ENCODE results near the gene GALNT18.

Gene GALNT18

DNA sequence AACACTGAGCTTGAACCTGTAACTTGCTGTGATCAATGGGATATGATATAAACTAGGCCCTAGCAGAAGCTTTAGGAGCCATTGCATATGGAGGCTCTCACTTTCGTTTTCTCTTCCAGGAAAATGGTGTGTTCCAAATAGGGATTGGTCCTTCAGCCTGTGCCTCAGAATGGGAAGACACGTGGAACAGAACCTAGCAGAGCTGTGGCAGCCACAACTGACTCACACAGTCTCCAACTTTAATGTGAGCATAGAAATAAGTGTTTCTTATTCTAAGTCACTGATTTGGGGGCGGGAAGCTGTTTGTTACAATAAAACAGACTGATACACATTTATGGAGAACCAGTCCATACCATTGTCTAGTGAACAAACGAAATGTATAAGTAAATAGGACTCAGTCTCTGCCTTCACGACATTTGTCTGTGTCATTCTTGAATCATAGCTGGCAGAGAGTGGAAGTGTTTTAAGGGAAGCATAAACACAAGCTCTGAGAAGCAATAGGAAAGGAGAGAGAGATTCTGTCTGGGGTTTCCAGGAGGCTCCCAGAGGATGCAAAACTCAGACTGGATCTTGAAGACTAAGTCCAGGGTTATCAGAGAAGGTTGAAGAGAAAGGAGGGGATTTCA lies 97.3 kb downstream of the GALNT18 start:
- DNase-seq: no peak

DNA sequence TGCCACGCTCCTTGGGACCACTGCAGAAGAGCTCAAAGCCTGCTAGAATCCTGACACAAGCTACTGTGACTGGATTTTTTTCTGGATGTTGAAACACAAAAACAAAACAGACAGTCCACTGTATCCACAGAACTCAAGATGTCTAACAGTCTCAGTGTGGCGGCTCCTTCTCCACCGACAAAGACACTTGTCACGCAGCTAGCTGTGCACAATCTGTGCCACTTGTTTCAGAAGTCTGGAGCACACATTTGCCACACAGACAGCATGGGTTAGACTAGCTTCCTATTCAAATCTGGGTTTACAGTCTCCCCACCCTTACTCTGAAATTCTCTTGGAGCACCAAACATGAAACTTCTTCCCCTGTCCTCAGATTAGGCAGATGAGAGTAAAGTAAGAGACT lies 99.2 kb downstream of the GALNT18 start:
- DNase-seq: no peak

DNA sequence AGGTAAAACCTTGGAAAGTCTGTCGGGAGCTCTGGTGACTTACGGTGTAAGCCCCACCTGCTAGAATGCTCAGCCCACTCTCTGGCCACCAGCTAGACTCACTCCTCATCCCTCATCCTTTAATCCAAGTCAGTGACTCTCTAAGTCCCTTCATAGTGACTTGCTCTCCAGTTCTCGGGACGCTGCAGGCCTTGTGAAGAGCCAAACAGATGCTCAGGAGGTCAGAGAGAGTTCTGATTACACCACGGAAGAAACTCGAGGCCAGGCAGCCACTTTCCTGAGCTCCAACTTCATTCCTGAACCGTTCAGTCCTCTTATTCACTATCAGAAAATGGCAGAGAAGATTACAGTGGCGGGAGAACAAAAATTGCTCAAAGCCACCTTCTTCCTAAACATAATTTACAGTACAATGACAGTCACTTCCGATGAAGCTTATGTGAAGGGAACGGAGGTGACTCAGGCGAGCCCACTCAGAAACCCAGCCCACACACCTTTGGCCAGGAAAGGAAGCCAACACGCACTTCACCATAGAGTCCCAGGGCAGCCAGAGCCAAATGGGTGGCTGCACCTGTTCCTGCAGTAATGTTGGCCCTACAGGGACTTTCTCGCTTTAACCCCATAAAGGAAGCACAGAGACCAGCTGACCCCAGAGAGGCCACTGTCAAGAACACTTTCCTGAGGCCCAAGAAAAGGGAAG lies 100.4 kb downstream of the GALNT18 start:
- no peak for DNase-seq

DNA sequence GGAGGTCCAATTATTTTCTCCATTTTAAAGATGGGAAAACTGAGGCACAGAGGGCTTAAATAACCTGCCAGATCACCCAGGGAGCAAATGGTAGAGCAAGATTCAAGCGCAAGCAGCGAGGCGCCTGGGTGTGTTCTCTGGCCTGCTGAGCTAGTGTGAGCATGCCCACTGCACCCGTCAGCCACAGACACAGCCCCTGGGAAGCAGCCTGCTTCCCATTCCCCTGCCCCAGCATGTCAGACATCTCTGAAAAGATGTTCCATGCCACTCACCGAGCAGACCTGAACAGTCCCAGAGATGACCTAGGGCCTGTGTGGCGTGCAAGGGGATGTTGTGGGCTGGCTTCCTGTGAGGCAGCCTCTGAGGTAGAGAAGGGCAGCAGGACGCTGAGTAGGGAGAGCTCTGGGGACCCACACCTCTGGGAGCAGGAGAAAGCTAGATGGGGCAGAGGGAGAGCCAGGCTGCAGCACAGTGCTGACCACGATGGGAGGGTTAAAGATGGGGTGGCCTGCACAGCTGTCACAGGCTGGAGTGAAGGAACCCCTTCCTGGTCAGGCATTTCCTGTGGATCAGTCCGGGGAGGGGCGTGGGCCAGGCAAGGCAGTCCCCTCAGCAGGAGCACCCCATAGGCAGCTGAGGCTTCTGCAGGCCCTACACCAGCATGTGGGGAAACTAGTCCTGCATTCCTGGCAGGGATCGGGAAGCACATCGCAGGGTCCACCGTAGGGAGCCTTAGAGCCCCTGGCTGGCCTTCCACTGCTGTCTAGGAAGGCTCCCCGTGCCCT lies 101.4 kb downstream of the GALNT18 start:
- DNase-seq: no peak

DNA sequence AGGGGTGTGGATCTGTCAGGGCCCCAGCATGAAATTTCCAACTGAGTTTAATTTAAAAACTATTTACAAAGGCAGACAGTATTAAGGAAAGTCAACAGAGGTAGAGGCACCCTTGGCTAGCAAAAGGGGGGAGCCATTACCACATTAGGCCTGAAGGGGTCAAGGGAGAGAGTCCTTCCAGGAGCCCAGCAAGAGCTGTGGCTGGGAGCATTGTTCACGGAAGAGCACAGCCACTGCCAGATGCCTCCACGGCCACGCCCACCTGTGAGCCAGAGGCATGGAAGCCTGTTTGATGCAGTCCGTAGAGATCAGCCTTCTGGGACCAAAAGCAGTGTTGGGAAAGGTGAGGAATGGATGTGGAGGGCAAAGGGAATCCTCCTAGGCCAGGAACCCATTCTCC lies 102.6 kb downstream of the GALNT18 start:
- DNase-seq: no peak

- DNase-seq: no peak
Measured at GRCh38 chr11:11514246-11514645, 107.6 kb downstream of the GALNT18 start.

DNA sequence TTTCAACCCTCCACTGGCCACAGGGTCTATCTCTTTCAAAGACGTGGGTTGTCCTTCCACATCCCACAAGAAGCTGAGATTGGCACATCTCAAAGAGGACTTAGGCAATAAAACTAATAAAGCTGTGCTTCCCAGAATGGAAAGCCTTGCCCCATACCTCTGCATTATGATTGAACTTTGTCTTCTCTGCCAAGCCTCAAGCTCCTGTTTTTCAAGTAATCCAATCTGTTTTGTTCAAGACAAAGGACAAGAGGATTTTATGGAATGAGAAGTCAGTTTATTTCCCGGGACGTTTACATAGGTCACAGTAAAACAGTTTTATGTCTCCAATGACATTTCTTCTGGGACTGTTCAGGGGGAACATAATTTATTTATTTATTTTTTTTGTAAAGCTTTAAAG lies 108.4 kb downstream of the GALNT18 start:
- no peak for DNase-seq

- DNase-seq: no peak
Measured at GRCh38 chr11:11512929-11513328, 108.9 kb downstream of the GALNT18 start.

GRCh38 chr11:11512502-11512901 lies 109.3 kb downstream of the GALNT18 start:
- no peak for DNase-seq

DNA sequence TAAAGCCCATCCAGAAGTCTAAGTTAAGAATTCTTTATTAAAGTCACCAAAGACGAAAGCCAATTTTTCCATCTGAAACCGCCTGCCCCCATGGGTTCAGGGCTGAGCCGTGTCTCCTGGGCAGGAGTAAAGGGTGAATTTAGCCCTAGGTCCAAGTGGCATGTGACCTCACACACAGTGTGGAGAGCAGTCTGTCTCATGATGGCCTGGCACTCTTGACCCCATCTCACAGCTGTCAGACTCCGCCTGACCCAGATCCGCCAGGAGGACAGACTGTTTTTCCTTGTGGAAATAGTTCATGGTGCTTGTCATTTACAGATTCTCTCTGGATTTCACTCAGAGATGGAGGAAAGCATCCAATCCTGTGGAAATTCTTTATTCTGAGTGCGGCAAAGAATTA lies 109.7 kb downstream of the GALNT18 start:
- no peak for DNase-seq

DNA sequence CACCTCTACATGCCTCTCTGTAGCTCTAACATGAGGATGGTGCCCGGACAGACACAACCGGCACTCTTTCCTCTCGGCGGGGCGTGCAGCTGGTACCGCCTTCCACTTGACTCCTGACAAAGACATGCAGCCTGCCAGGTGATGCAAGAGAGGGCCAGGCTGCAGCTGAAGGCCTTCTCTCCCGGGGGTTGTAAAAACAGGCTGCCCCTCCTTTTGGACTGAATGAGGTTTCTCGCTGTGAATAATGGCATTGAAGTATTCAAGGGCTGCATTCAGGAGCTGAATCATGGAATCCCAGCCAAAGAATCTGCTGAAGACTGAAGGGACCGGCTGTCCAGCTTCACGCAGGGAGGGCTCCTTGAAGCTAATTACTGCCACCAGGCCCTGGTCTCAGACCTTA lies 110.9 kb downstream of the GALNT18 start:
- no peak for DNase-seq

DNA sequence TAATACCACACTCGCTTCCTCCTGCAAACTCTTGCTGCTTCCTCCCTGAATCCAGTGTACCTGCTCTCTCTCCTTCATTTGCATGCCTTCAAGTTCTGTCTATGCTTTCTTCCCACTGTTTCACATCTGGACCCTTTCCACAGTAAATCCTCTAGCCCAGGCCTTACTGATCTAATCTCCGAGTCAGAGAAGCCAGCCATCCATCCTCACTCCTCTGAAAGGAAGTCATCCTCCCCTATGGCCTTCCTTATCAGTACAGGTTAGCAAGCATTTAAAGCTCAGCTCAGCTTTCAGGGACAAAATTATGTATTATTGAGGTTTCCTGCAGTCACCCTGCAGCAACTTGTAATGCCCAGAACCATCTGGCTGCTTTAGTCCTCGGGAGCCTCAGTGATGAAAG lies 116.1 kb downstream of the GALNT18 start:
- DNase-seq: no peak

GRCh38 chr11:11505190-11505589 lies 116.6 kb downstream of the GALNT18 start:
- no peak for DNase-seq

DNA sequence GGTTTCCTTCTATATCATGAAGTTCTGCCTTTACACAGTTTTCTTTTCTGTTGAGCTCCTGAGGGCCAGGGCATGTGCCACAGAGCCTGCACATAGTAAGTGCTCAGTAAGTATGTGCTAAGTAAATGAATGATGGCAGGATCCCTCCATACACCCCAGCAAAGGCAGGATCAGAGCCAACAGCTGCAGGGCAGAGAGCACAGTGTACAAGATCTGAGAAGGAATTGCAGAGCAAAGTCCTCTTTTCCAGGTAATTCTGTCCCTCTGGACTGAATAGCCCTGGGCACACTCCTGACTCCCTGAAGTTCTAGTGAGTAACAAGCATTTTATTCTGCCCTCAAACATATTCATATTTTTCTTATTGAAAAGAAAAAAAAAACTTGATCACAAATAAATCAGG lies 117.7 kb downstream of the GALNT18 start:
- DNase-seq: no peak

GRCh38 chr11:11502263-11502861 lies 119.4 kb downstream of the GALNT18 start:
- no peak for DNase-seq

DNA sequence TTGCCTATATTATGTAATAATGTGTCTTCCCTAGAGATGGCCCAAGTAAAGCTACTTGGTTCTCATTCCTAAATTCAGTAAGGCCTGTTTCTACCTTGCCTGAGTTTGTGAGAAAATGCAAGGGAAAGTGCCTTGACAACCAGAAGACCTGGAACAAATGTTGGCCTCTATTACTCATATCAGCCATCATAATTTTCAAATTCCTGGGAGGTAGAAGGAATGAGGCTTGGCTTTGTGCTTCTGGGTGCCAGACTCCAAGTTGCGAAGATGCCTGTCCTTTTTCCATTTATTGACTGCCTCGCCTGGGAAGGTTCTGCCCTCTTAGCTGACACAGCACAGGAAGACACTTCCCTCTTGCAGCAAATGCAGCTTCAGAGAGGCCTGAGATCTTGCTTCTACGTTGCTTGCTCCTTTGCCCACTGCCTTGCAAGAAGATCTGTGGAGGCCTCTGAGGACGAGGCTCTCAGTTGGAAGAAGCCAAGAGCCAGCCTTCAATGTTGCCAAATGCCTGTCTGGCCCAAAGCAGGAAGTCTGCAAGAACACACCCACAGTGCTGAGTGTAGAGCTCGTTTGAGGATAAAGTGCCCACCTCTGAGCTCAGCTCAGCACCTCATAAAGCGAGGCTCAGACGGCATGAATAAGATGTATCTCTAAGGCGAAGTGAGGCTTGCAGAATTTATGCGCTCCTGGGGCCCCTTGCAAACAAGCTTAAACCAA lies 120.1 kb downstream of the GALNT18 start:
- DNase-seq: no peak

DNA sequence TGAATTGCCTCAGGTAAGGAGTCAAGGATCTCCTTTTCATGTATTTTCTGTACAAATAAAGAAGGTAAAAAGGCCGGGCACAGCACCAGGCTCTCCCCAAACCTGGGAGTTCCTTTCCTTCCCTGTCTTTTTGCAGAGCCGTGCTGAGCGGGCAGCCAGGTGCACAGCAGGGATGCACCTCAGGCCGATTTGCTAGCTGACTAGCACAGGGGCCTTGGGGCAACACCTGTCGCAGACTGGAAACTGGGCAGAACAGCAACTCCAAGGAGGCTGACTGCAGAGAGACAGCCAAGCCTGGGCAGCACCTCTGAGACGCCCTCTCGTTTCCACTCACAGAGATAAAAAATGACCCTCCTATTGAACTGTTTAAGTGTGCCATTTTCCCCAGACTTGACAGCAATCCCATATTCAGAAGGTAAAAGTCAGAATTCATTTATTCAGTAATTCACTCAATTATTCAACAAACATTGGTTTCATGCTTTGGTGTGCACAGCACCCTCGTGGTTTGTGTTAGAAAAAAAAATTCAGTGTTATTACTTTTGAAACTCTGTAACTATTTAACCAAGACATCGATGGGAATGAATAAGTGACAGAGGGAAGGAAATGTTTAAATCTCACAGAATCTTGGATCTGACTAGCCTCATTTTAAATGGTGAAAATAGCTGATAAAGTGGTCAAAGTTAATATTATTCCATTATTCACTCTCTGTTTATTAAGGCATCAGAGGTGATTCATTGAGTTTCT lies 120.9 kb downstream of the GALNT18 start:
- no peak for DNase-seq

DNA sequence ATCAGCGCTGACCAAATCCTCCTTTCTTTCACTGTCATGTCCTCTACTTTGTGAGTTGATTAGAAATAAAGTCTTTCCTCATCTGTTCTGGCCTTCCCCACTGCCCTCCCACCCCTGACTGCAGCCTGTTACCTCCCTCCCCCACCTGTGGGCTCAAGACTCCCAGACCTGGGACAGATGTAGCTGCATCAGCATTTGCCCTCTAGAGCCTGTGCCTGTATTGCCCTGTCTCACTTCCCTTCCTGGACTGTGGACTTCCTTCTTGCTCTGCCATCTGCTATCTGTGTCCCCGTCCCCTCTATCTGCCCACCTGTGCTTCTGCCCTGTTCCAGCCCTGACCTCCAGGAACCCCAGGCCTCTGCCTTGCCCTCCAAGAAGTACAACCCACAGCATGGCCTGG lies 122.5 kb downstream of the GALNT18 start:
- no peak for DNase-seq

DNA sequence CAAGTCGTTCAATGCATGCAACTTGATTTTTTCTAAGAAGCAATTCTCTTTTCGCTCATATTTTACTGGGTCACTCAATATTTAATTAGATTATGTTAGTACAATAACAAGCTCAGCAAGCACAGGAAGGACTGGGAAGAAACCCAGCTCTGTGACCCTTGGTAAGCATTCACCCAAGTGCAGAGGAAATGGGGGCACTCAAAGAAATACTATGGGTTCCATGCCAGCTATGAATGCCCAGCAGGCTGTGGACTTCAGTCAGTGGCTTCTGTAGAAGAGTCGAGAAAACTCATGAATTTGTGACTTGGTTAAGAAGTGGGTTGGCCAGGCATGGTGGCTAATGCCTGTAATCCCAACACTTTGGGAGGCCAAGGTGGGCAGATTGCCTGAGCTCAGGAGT lies 123.6 kb downstream of the GALNT18 start:
- DNase-seq: no peak

DNA sequence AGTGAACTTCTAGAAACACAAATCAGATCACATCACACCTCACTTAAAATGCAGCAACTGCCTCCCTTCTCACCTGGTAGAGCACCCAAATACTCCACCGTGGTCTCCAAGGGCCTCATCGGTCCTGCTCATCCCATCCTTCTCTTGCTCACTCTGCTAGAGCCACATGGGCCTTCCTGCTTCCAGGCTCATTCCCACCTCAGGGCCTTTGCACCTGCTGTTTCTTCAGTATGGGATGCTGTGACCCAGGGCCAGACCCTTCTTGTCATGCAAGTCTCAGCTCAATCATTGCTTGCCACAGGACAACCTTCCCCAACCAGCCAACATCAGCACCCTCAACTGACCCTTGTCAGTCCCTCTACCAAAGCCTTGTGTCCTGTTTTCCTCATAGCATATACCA lies 124.9 kb downstream of the GALNT18 start:
- DNase-seq: no peak

DNA sequence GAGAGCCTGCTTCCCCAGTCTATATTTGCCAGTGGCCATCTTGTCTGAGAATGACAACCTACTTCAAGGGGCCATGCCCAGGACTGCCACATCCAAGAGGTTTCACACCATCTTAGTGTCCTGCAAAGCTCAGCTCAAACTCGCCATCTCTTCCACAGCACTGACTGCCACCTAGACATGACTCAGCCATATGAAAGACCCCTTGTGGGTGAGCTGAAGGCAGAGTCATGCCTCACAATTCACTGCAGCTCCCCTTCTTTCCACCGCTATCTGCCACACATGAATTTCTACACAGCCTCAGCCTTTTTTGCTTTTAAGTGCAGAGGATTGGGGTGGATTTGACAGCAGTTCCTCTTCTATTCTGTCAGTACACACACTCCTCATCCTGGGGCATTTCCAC lies 127.5 kb downstream of the GALNT18 start:
- DNase-seq: no peak

DNA sequence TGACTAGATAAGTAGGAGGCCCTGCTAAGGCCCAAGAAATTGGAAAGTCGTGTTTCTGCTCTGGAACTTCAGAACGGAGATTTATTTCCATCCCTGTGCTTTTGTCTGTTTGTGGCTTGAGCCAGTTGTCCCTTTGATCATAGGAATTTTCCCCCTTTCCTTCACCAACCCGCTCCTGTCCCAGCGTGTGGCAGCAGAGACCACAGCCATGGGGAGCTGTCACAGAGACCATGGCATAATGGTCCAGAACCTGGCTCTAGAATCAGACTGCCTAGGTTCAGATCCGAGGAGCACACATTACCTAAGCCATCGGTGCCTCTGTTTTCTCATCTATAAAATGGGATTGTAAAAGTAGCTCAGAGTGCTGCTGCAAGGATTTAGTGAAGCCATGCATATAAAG lies 128.1 kb downstream of the GALNT18 start:
- DNase-seq: no peak
